WTC11 (cell line): ENCODE data around the gene GPR17.

Experiments
- MLX ChIP-seq: sonication (generic); formaldehyde crosslinking; IDR thresholded peaks from 2 replicates; pipeline ENCODE4 v1.8.1; 2023; ENCODE audit warnings: mild to moderate bottlenecking, missing genetic modification reagents, moderate library complexity
- NFE2L1 ChIP-seq: sonication (generic); formaldehyde crosslinking; IDR thresholded peaks from 2 replicates; pipeline ENCODE4 v1.8.1; 2023; ENCODE audit warnings: missing genetic modification reagents
- PRDM15 ChIP-seq: sonication (generic); formaldehyde crosslinking; IDR thresholded peaks from 2 replicates; pipeline ENCODE4 v1.8.0; 2022; ENCODE audit warnings: missing genetic modification reagents
- ZBTB21 ChIP-seq: sonication (generic); formaldehyde crosslinking; IDR thresholded peaks from 2 replicates; pipeline ENCODE4 v1.8.1; 2023; ENCODE audit warnings: mild to moderate bottlenecking, missing genetic modification reagents, borderline replicate concordance
- TF ChIP-seq, protein P1 (sequence below): fragments of 200-600 bp; IDR thresholded peaks from 2 replicates; pipeline ENCODE4 v1.8.0; 2022; ENCODE audit warnings: antibody characterized with exemption

- TF ChIP-seq ZBTB21 (no peak), MLX (CRISPR knock-in tag) (no peak), PRDM15 (no peak), NFE2L1 (CRISPR knock-in tag) (no peak)
- TF ChIP-seq, protein P1, sequence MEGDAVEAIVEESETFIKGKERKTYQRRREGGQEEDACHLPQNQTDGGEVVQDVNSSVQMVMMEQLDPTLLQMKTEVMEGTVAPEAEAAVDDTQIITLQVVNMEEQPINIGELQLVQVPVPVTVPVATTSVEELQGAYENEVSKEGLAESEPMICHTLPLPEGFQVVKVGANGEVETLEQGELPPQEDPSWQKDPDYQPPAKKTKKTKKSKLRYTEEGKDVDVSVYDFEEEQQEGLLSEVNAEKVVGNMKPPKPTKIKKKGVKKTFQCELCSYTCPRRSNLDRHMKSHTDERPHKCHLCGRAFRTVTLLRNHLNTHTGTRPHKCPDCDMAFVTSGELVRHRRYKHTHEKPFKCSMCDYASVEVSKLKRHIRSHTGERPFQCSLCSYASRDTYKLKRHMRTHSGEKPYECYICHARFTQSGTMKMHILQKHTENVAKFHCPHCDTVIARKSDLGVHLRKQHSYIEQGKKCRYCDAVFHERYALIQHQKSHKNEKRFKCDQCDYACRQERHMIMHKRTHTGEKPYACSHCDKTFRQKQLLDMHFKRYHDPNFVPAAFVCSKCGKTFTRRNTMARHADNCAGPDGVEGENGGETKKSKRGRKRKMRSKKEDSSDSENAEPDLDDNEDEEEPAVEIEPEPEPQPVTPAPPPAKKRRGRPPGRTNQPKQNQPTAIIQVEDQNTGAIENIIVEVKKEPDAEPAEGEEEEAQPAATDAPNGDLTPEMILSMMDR, result no peak
Observed at GRCh38 chr2:127698553-127699355, 52.8 kb downstream of the GPR17 start.
